Sigmoid colon (tissue), 4 donors: ENCODE measurements around the gene DNAAF5.
"Not testable (repeated sequence)": the region's sequence is repeated elsewhere in the genome, so short reads cannot be mapped to it uniquely, and the experiment has no call there.

ENCODE experiments used
- CTCF ChIP-seq, 4 experiments: fragments of 450-650 bp in 3 of 4; fragments of 200-600 bp in 1 of 4; IDR thresholded peaks; one replicate each; pipeline ENCODE4 v1.5.1; 2016 to 2019; ENCODE audit warnings: antibody characterized with exemption in 4 of 4, mild to moderate bottlenecking in 3 of 4, moderate library complexity in 2 of 4
- EP300 ChIP-seq, 4 donors: sonication (generic); formaldehyde crosslinking; IDR thresholded peaks; one replicate each; pipeline ENCODE4 v1.6.1; 2017; ENCODE audit warnings: antibody characterized with exemption in 4 of 4
- POLR2A ChIP-seq, 2 donors: fragments of 450-650 bp; IDR thresholded peaks; one replicate each; pipeline ENCODE4 v1.6.1; 2016; ENCODE audit warnings: antibody characterized with exemption in 2 of 2, mild to moderate bottlenecking in 2 of 2, moderate library complexity in 2 of 2
- POLR2AphosphoS5 ChIP-seq, 4 donors: sonication (generic); formaldehyde crosslinking; IDR thresholded peaks; one replicate each; pipeline ENCODE4 v1.6.1; 2017; ENCODE audit warnings: antibody characterized with exemption in 4 of 4

DNA sequence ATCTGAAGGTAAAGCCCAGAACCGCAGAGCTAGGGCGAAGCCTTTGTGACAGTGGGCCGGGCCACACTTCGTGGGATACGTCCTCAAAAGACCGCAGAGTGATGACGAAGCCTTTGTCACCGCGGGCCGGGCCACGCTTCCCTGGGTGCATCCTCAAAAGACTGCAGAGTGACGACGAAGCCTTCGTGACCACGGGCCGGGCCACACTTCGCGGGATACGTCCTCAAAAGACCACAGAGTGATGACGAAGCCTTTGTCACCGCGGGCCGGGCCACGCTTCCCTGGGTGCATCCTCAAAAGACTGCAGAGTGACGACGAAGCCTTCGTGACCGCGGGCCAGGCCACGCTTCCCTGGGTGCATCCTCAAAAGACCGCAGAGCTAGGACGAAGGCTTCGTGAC is 25.8 kb downstream of the DNAAF5 start:
- not testable (repeated sequence) for TF ChIP-seq POLR2A, CTCF, EP300, POLR2AphosphoS5 (IDR thresholded peaks at IDR 0.05)
